ENCODE results near the gene MBNL2.

MBNL2 gene

DNA sequence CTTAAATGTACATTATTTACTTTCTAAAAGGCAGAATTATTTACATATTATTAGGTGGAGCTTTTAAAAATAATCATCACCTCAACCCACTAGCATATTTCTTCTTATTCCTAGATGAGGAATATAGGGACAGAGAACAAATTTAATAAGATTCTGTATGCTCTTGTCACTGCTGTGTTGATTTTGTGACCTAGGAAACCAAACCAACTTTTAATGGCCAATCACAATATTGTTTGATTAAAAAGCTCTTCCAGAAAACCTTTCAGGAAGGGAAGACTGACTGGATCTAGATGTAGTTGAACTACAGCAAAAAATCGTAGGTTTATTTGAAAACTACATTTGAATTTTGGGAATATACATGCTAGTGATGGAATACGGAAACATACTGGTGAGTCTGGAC lies 120.0 kb downstream of the MBNL2 start:
- no peak overlapping the region for H3K4me3 ChIP-seq (ENCODE audit: low read length)
- no peak overlapping the region for H3K4me2 ChIP-seq (ENCODE audit: low read length)
- H3K79me2 ChIP-seq (ENCODE audit: control insufficient read depth, low read length) = no peaks in the 10 kb centered on the region
- no peak overlapping the region for H3K27ac ChIP-seq (ENCODE audit: low read depth, low read length)
- no peaks in the 10 kb centered on the region for H3K9me2 ChIP-seq (replicated peaks; ENCODE audit: control insufficient read depth, low read length)
- H3F3A ChIP-seq (ENCODE audit: control insufficient read depth, insufficient read depth) = no peaks in the 10 kb centered on the region
- no peaks in the 10 kb centered on the region for H3K36me3 ChIP-seq (ENCODE audit: control insufficient read depth, low read length)
- TF ChIP-seq, protein P1, sequence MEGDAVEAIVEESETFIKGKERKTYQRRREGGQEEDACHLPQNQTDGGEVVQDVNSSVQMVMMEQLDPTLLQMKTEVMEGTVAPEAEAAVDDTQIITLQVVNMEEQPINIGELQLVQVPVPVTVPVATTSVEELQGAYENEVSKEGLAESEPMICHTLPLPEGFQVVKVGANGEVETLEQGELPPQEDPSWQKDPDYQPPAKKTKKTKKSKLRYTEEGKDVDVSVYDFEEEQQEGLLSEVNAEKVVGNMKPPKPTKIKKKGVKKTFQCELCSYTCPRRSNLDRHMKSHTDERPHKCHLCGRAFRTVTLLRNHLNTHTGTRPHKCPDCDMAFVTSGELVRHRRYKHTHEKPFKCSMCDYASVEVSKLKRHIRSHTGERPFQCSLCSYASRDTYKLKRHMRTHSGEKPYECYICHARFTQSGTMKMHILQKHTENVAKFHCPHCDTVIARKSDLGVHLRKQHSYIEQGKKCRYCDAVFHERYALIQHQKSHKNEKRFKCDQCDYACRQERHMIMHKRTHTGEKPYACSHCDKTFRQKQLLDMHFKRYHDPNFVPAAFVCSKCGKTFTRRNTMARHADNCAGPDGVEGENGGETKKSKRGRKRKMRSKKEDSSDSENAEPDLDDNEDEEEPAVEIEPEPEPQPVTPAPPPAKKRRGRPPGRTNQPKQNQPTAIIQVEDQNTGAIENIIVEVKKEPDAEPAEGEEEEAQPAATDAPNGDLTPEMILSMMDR (IDR thresholded peaks at IDR 0.05; ENCODE audit: low read depth, low read length, poor library complexity, severe bottlenecking) = no peak
- no peak for TF ChIP-seq EZH2phosphoT487 (IDR thresholded peaks at IDR 0.05; ENCODE audit: borderline replicate concordance, low read length)
- no peaks in the 10 kb centered on the region for H3K4me1 ChIP-seq (ENCODE audit: control insufficient read depth, low read length)
- H4K20me1 ChIP-seq (ENCODE audit: control insufficient read depth, insufficient read depth, low read depth, low read length) = no peaks in the 10 kb centered on the region
- no peaks in the 10 kb centered on the region for H3K27me3 ChIP-seq (ENCODE audit: control insufficient read depth, low read length)
- no peaks in the 10 kb centered on the region for H3K9me3 ChIP-seq (ENCODE audit: control insufficient read depth, insufficient read depth, low read length)

DNA sequence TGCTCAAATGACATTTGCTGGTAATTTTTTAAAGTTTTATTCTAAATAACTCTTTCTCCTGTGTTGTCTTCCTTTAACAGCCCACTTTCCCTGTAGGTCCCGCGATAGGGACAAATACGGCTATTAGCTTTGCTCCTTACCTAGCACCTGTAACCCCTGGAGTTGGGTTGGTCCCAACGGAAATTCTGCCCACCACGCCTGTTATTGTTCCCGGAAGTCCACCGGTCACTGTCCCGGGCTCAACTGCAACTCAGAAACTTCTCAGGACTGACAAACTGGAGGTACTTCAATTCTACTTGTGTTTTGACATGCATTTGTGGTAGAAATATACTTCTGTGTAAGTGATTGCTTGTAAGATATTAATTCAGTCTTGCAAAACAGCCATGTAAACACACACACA lies 120.8 kb downstream of the MBNL2 start:
- TF ChIP-seq, protein P1 (IDR thresholded peaks at IDR 0.05; ENCODE audit: low read depth, low read length, poor library complexity, severe bottlenecking) = no peak
- TF ChIP-seq EZH2phosphoT487 (IDR thresholded peaks at IDR 0.05; ENCODE audit: borderline replicate concordance, low read length) = no peak
- no peaks in the 10 kb centered on the region for H3K9me3 ChIP-seq (ENCODE audit: control insufficient read depth, insufficient read depth, low read length)
- no peaks in the 10 kb centered on the region for H4K20me1 ChIP-seq (ENCODE audit: control insufficient read depth, insufficient read depth, low read depth, low read length)
- no peaks in the 10 kb centered on the region for H3K27me3 ChIP-seq (ENCODE audit: control insufficient read depth, low read length)
- H3K4me1 ChIP-seq (ENCODE audit: control insufficient read depth, low read length) = no peaks in the 10 kb centered on the region
- H3F3A ChIP-seq (ENCODE audit: control insufficient read depth, insufficient read depth) = no peaks in the 10 kb centered on the region
- no peaks in the 10 kb centered on the region for H3K79me2 ChIP-seq (ENCODE audit: control insufficient read depth, low read length)
- H3K4me3 ChIP-seq (ENCODE audit: low read length) = no peak overlapping the region
- no peak overlapping the region for H3K27ac ChIP-seq (ENCODE audit: low read depth, low read length)
- no peak overlapping the region for H3K4me2 ChIP-seq (ENCODE audit: low read length)
- H3K36me3 ChIP-seq (ENCODE audit: control insufficient read depth, low read length) = no peaks in the 10 kb centered on the region
- no peaks in the 10 kb centered on the region for H3K9me2 ChIP-seq (replicated peaks; ENCODE audit: control insufficient read depth, low read length)

DNA sequence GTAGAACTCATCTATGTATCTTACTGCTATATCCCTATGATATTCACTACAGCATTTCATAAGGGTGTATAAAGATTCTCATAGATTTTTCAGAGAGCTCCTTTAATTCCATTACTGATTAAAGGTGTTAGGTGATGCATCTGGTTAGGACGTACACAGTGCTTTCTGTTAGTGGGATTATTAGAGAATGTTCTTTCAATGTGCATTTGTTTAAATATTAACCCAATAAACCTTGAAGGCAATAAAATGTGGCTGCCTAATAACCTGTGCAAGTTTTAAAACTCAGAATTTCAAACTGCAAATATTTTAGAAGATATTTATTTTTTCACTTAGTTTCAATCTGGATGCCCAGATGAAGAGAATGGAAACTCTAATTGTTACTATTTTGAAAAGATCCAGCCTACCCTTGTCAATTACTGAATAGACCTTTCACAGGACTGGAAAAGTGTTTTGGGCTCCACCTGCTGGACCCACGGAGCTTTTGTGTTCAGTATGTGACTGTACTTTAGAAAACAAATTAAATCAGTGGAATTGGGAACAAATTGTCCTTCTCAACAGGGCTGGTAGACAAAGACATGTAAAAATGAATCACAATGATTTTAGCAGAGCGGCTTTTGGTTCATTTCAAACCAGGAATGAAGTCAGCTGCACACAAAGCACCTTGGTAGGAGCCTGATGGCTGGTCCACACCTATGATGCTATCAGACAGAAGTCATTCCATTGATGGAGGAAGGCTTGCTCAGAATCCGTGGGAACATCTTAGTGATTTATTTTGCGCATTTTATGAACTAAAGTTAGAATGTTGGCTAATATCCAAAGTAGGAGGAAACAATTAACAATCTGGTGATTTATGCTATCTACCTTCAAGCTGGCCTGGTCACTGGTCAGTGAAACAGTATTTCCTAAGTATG lies 122.4 kb downstream of the MBNL2 start:
- Histone ChIP-seq H3K4me3 (ENCODE audit: low read length) (no peak overlapping the region), H3K4me1 (ENCODE audit: control insufficient read depth, low read length) (no peaks in the 10 kb centered on the region), H3K9me2 (replicated peaks; ENCODE audit: control insufficient read depth, low read length) (no peaks in the 10 kb centered on the region), H4K20me1 (ENCODE audit: control insufficient read depth, insufficient read depth, low read depth, low read length) (no peaks in the 10 kb centered on the region), H3K9me3 (ENCODE audit: control insufficient read depth, insufficient read depth, low read length) (no peaks in the 10 kb centered on the region), H3K27me3 (ENCODE audit: control insufficient read depth, low read length) (no peaks in the 10 kb centered on the region), H3K36me3 (ENCODE audit: control insufficient read depth, low read length) (no peaks in the 10 kb centered on the region), H3F3A (ENCODE audit: control insufficient read depth, insufficient read depth) (no peaks in the 10 kb centered on the region), H3K4me2 (ENCODE audit: low read length) (no peak overlapping the region), H3K79me2 (ENCODE audit: control insufficient read depth, low read length) (no peaks in the 10 kb centered on the region), H3K27ac (ENCODE audit: low read depth, low read length) (no peak overlapping the region)
- TF ChIP-seq, protein P1 (IDR thresholded peaks at IDR 0.05; ENCODE audit: low read depth, low read length, poor library complexity, severe bottlenecking) = peak; percentile 69
- no peak for TF ChIP-seq EZH2phosphoT487 (IDR thresholded peaks at IDR 0.05; ENCODE audit: borderline replicate concordance, low read length)

All from DOHH2 (cell line).